GM18520 (cell line): ENCODE measurements around the gene MAST1.
"Not testable (repeated sequence)": the region's sequence is repeated elsewhere in the genome, so short reads cannot be mapped to it uniquely, and the experiment has no call there.

Source experiments
- ATAC-seq: cut with Tn5 transposase; IDR thresholded peaks from one replicate; pipeline ENCODE4 v1.9.1; 2021; ENCODE audit not compliant: unreplicated experiment

MAST1 gene

DNA sequence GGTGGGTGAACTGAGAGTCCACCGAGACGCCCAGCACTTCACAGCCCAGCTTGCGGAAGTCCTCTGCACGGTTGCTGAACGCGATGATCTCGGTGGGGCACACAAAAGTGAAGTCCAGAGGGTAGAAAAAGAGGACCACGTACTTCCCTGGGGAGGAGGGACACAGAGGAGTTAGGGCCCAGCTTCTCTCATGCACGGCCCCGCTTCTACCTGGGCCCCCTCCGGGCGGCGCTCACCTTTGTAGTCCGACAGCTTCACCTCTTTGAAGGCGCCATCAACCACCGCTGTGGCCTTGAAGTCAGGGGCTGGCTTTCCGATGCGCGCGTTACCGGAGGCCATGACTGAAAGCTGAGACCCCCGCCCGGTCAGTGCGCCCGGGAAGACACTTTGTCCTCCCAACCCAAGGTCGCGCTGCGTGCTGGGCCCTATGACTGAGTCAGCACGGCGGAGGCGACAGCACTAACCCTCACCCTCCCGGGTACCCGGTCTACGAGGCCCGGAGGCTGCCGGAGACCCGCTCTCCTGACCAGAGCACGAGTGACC, 37.3 kb upstream of the MAST1 start:
- ATAC-seq = no peak

DNA sequence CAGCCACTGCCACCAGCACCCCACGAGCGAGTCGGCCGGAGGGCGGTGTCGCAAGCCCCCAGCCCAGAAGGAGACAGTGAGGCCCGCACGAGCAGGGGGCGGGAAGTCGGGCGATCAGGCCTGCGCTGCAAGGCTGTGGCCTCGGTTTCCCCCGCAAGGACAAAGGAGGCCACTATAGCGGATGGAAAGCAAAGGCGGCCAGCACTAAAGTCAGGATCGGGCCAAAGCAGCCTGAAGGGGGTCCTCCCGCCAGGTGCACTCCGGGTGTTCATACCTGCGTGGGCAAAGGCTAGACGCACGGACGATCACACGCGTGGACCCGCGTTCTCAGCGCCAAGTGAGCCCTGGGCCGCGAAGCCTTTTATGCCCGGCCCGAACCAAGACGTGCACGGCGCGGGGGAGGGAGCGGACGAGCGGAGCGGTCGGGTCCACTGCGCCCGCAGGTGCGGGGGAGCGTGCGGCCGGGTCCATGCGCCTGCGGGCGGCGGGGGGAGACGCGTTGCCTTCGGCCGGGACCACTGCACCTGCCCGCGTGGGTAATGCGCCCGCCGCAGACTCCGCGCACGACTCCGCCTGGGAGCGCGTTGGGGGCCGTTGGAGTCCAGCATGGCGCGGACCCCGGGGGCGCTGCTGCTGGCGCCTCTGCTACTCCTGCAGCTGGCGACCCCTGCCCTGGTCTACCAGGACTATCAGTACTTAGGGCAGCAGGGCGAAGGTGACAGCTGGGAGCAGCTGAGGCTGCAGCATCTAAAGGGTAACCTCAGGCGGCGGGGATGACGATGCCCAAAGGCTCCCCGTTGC, 36.6 kb upstream of the MAST1 start, which contains the start of the genes PRDX2 and THSD8:
TSS of gene PRDX2 (minus strand) at position 335 of the 801 bp plus-strand sequence. CDS start 539 bp downstream, outside the sequence.
TSS of gene THSD8 (plus strand) at position 604 of the 801 bp plus-strand sequence. CDS start at position 607, 3 bp downstream.
- no peak for ATAC-seq

GRCh38 chr19:12802267-12803106, 35.8 kb upstream of the MAST1 start:
- no peak for ATAC-seq

GRCh38 chr19:12804051-12804450, 34.3 kb upstream of the MAST1 start:
- no peak for ATAC-seq

- peak; percentile 78 for ATAC-seq
Measured at GRCh38 chr19:12806242-12807081, 31.9 kb upstream of the MAST1 start, which contains the start of gene RNASEH2A. RNASEH2A (plus strand) TSS chr19:12806584; CDS start chr19:12806674, 90 bp downstream.

DNA sequence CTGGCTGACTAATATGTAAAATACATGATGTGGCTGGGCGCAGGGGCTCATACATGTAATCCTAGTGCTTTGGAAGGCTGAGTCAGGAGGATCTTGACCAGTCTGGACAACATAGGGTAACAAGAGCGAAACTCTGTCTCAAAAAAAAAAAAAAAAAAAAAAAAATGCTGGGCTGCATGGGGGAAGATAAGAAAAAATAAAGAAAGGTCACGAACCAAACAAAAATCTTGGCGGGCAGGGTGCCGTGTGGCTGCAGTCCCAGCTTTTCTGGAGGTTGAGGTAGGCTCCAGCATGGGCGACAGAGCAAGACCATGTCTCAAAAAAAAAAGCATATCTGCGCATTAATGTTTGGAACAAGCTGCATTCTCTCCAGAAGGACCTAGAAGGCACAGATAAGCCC, 23.2 kb upstream of the MAST1 start:
- ATAC-seq = no peak

DNA sequence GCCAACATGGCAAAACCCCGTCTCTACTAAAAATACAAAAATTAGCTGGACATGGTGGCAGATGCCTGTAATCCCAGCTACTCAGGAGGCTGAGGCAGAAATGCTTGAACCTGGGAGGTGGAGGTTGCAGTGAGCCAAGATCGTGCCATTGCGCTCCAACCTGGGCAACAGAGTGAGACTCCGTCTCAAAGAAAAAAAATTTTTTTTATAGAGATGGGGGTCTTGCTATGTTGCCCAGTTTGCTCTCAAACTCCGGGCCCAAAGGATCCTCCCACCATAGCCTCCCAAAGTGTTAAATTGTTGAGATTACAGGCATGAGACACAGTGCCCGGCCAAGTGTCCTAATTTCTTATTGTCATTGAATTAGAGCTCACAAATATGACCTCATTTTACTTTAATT, 21.1 kb upstream of the MAST1 start:
- ATAC-seq = not testable (repeated sequence)

DNA sequence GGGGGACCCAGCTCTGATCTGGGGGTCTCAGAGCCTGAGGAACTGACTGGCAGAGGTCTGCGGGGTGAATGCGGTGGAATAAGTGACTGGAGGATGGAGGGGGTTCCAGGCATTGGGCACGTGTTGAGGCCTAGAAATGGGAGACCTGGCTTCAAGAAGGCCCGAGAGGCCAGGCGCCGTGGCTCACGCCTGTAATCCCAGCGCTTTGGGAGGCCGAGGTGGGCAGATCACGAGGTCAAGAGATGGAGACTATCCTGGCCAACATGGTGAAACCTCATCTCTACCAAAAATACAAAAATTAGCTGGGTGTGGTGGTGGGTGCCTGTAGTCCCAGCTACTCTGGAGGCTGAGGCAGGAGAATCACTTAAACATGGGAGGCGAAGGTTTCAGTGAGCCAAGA, 20.5 kb upstream of the MAST1 start:
- not testable (repeated sequence) for ATAC-seq

DNA sequence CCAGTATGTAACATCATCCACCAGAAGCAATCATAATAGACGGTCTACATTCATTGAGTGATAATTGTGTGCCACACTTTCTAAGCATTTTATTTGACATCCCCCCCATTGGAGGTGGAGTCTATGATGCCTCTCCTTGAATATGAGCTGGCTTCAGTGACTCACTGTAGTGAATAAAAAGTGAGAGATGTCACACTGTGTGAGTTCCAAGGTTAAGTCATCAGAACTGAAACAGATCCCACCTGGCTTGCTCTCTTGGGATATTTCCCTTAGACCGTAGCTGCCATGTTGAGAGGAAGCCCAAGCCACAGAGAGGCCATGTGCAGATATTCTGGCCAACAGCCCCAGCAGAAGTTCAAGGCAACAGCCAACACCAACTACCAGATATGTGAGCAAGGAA, 16.6 kb upstream of the MAST1 start:
- no peak for ATAC-seq

DNA sequence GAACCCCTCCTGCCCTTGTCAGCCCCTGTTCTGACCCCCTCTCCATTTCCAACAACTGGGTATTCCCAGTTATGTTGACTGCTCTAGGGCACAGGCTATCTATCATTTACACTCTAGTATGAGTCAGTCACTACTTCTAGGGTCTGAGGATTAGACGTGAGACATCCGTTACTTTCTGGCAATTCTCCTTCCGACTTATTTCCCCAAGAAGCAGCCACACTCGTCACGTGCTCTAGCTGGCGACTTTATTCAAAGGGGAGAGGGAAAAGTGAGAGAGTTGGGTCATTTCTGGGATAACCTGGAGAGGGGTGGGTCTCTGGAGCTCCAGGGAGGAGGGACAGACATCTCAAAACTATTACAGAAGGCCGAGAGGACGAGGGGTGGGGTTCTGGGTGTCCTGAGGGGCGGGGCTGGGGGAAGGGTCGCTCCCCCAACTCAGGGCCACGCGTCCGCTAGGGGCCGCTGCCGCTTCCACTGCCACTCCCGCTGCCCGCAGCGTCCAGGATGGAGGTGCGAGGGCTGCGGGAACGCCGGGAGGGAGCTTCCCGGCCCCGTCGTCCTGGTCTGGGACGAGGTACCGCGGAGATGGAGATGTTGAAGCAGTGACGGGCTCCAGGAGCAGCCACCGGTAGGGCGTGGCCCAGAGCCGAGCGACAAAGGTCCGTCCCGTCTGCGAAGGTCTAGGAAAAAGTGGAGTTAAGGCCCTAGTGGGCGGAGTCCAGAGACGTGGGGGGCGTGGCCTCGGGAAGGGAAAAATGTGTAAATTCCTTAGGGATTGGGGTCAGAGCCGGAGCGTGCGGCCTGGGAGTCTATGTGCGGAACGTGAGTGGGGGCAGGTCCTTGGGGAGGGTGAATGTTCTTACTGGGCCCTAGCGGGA, 12.8 kb upstream of the MAST1 start:
- no peak for ATAC-seq

GRCh38 chr19:12828494-12828893, 9.8 kb upstream of the MAST1 start:
- ATAC-seq = no peak

DNA sequence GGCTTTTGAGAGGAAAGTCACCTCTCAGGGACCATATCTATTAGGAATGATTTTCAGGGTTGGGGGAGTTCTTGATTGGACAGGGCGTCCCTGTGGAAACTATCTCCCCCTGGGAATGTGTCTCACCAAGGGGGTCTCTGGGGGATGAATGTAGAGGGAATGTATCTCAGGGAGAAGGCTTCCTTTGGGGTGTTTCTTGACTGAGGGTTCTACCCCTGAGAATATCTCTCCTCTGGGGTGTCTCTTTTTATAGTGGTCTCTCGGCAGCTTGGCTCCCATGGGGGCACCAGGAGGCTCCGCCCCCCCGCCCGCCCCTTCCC, 4.9 kb upstream of the MAST1 start:
- ATAC-seq = no peak

DNA sequence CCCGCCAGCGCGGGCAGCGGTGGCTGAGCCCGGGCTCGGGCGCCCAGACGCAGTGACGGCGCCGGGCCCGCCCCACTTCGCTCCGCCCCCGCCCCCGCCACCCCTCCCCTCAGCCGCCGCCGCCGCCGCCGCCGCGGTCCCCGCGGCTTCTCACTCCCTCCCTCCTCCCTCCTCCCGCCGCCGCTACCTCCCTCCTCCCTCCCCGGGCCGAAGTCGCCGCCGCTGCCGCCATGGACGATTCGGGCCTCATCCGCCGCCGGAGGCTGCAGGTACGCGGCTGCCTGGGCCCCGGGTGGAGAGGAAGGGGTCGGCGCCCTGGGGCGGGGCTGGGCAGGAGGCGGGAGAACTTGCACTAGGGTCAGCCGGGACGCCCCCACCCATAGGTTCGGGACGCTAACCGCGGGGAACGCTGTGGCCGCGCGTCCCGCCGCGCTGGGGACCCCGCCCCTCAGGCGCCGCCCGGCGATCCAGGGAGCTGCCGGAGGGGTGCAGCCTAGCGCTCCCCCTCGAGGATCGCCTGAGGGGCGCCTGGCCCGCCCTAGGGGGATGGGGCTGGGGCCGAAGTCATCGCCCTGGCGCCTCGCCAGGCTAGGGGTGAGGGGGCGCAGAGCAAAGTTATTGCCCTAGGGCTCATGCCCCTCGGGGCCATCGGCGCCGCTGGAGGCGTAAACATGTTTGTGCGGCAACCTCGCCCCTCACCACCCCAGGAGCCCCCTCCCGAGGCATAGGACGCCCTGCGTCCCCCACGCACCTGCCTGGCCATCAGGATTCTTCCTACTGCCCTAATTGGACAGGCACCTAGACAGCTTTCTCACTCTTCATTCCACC, 4.4 kb upstream of the MAST1 start:
- no peak for ATAC-seq

DNA sequence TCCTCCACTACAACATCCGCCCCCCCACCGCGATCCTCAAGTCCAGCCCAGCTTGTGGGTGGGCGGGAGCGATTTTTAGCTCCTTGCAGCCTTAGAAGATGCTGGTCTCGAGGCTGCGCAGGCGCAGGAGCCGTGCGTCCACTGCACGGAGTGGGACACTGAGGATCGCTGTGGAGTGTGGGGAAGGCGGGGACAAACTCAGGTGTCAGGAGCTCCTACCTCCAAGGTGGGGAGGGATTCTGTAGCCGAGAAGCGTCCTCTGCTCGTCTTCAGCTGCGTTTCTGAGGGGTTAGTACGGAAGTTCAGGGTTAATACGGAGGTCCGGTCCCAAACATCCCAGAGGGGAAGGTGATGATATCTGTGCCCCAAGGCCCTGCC, 3.8 kb upstream of the MAST1 start, which contains the start of gene RTBDN:
TSS of gene RTBDN (minus strand) at position 14 of the 378 bp plus-strand sequence. CDS start 4,600 bp downstream, outside the sequence.
- no peak for ATAC-seq

- no peak for ATAC-seq
Measured at GRCh38 chr19:12834976-12835757, 3.1 kb upstream of the MAST1 start.

GRCh38 chr19:12836529-12836863, 1.8 kb upstream of the MAST1 start:
- no peak for ATAC-seq

DNA sequence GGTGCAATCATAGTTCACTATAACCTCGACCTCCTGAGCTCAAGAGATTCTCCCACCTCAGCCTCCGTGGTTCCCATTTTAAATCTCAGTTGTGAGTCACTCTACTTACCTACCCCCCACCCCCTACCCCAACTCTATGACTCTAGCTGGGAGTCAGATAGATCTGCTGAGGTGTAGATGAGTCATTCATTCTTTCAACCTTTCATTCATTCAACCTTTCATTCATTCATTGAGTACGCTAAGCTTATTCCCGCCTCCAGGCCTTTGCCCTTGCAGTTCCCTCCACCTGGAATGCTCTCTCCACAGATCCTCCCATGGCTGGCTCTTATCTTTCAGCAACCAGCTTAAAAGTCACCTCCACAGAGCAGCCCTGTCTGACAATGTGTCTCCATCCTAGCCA, 1.1 kb upstream of the MAST1 start:
- ATAC-seq = no peak
